GM18951 (cell line): Measurements from ENCODE around the gene GRK7.

Source experiments
- POLR2A ChIP-seq: IDR thresholded peaks from 4 replicates; pipeline ENCODE4 v1.6.1; 2011; ENCODE audit warnings: mild to moderate bottlenecking; ENCODE audit not compliant: insufficient read length, insufficient read depth; ENCODE audit errors: extremely low read depth
- in situ Hi-C: fragments of 300-500 bp; cut with MboI; formaldehyde crosslinking; loops from one replicate; pipeline ENCODE4 v1.12.0; 2022; ENCODE audit warnings: low sequenced_read_pairs, mixed read lengths, inconsistent platforms; ENCODE audit not compliant: unreplicated experiment

The GRK7 gene

GRCh38 chr3:141763088-141763750, at the start of gene GRK7:
GRK7 (plus strand) TSS chr3:141763408; CDS start chr3:141778285, 14,877 bp downstream.
- in situ Hi-C loops = no loop called here
- TF ChIP-seq POLR2A = no peak

GRCh38 chr3:141714671-141715070, 48.5 kb upstream of the GRK7 start:
- TF ChIP-seq POLR2A = no peak
- in situ Hi-C loops = no loop called here

GRCh38 chr3:141722081-141722480, 41.1 kb upstream of the GRK7 start:
- in situ Hi-C loops = no loop called here
- no peak for TF ChIP-seq POLR2A

- in situ Hi-C loops = no loop called here
- TF ChIP-seq POLR2A = no peak
These were observed 40.6 kb upstream of the GRK7 start for GRCh38 chr3:141722648-141723047.

- TF ChIP-seq POLR2A = no peak
- in situ Hi-C loops = no loop called here
These were observed 40.0 kb upstream of the GRK7 start for GRCh38 chr3:141723255-141723654.

GRCh38 chr3:141724186-141724585, 39.0 kb upstream of the GRK7 start:
- no peak for TF ChIP-seq POLR2A
- in situ Hi-C loops = no loop called here

GRCh38 chr3:141725036-141725435, 38.2 kb upstream of the GRK7 start:
- TF ChIP-seq POLR2A = no peak
- in situ Hi-C loops = no loop called here

GRCh38 chr3:141726483-141726882, 36.7 kb upstream of the GRK7 start:
- in situ Hi-C loops = no loop called here

GRCh38 chr3:141728355-141728892, 34.8 kb upstream of the GRK7 start:
- no peak for TF ChIP-seq POLR2A
- in situ Hi-C loops = no loop called here

More at GRCh38 chr3:141726483-141726882, 36.7 kb upstream of the GRK7 start:
- TF ChIP-seq POLR2A = no peak

- no peak for TF ChIP-seq POLR2A
These were observed 34.0 kb upstream of the GRK7 start for GRCh38 chr3:141729240-141729639.

GRCh38 chr3:141735176-141735575, 28.0 kb upstream of the GRK7 start:
- in situ Hi-C loops = no loop called here
- TF ChIP-seq POLR2A = no peak

More at GRCh38 chr3:141729240-141729639, 34.0 kb upstream of the GRK7 start:
- in situ Hi-C loops = no loop called here

GRCh38 chr3:141735770-141736465, 27.3 kb upstream of the GRK7 start:
- no peak for TF ChIP-seq POLR2A
- in situ Hi-C loops = no loop called here

GRCh38 chr3:141737093-141737492, 26.1 kb upstream of the GRK7 start:
- TF ChIP-seq POLR2A = no peak
- in situ Hi-C loops = no loop called here

- in situ Hi-C loops = no loop called here
These were observed 25.6 kb upstream of the GRK7 start for GRCh38 chr3:141737678-141738021.

More at GRCh38 chr3:141737678-141738021, 25.6 kb upstream of the GRK7 start:
- no peak for TF ChIP-seq POLR2A
